Germinal center (tissue), 1 donor: ENCODE data around the gene RHBDF2.

ENCODE experiments used
- DNase-seq: peaks from one replicate; pipeline ENCODE4 v3.0.0; 2012; ENCODE audit warnings: mixed read lengths, low spot score

RHBDF2 gene

DNA sequence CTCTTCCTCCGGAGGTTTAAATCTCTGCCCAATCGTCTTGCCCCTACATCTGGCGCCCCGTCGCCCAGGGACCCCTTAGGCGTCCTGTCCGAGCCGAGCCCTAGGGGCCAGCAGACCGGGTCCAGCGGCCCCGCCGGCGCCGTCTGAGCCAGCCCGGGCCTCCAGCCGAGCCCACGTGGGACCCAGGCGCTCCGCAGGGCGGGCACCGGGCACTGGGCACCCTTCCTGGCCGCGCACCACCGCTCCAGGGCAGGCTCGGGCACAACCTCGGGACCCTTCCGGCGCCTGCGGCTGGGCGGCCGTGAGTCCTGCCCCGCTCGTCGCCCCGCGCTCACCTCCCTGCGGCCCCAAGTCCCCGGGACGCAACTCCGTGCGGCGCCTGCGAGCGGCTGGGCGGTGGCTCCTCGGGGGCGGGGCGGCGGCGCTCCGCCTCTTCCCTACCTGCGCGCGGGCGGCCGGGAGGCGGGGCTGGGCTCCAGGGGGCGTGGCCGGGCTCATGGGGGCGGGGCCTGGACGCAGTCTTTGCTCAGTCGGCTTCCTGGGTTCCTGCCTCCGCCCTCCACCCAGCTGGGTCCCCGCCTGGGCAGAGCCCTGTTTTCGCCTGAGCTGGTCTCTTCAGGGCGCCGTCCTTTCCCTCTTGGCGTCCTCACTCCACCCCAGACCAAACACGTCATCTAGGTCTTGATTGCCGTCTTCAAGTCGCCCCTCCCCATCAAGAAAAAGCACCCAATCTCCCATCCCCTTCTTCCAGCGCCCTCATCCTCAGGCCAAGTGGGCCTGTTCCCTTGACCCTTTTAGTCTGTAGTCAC is at the start of gene RHBDF2:
Gene RHBDF2 (minus strand): TSS at position 406 of the 809 bp plus-strand sequence. CDS start 19,899 bp downstream, outside the sequence.
- DNase-seq = peak; percentile 97

DNA sequence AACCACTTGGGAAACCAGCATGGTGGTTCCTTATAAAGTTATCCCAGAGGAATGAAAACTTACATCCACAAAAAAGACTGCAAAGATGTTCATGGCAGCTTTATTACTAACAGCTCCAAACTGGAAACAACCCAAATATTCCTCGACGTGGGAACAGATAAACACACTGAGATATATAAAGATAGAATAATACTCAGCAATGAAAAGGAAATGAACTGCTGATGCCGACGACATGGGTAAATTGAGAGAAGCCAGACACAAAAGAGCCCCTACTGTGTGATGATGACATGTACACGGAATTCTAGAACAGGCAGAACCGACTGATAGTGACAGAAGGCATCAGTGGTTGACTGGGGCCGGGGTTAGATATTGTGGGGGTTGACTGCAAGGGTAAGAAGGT is 48.3 kb upstream of the RHBDF2 start:
- DNase-seq = no peak

DNA sequence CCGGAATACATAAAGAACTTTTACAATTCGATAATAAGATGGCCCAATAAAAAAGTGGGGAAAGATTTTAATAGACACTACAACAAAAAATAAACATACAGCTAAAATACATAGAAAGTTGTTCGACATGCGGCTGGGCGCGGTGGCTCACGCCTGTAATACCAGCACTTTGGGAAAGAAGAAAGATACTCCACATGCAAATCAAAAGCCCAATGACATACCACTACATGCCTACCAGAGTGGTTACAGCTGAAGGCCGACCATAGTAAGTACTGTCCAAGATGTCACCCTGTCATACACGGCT is 47.9 kb upstream of the RHBDF2 start:
- DNase-seq = no peak

DNA sequence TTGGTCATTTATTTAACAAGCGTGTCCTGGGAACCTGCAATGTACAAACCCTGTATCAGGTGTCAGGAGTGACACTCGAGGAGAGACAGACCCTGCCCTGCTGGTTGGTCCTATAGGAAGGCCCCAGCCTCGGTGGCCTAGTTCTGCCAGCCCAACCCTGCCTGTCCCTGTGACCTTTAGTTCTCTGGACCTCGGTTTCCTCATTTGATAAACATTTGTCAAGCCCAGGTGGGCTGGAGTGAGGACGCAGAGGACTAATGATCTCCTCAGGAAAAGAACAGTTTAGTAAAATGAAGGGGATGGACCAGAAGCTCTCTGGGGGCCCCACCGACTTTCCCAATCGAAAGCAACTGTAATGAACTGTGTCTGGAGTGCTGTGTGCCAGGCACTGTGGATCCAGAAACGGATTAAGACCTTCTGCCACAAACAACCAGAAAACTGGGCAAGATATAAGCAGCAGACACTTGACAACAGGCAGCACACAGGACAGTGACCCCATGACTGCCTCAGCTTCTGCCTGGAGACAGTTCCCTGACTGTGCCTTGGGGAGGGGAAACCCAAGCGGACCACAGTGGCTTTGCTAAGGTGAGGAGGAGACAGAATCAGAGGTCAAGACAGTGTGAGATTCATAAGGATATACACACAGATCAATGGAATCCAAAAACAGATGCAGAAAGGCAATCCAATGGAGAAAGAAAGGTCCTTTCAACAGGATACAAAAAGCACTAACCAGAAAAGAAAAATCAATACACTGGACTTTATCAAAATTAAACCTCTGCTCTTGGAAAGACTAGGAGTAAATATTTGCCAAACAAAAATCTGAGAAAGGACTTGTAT is 47.4 kb upstream of the RHBDF2 start:
- DNase-seq = no peak

DNA sequence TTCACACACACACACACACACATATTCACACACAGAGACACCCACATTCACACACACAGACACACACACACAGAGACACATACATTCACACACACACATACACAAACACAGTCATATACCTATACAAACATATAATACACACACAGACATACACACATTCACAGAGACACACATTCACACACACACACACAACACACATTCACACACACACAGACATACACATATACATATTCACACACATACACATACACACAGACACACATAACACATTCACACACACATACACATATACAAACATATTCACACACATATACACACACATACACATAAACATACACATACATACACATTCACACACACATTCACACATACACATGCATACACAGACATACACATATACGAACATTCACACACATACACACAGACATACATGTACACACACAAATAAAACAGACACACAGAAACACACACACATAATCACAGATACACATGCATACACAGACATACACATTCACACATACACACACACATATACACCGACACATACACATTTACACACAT is 46.5 kb upstream of the RHBDF2 start:
- DNase-seq = no peak

DNA sequence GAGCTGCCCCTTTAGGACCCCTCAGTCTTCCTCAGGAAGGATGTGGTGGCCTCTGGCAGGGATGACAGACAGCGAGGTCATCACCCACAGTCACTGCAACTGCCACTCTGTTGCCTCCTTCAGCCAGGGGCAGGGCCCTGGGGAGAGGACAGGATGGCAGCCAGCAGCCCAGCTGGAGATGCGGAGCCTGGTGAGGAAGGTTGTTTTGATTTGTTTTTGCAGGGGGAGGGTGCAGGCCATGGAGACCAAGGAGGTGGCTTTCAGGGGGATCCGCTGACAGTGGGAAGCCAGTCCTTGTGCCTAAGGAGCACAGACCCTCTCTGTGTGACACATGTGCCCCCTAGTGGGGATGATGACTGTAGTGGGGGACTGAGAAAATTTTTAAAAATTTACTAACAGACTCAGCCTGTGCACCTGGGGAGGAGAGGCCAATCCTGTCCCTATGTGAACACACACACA is 46.0 kb upstream of the RHBDF2 start:
- DNase-seq = peak; percentile 65

DNA sequence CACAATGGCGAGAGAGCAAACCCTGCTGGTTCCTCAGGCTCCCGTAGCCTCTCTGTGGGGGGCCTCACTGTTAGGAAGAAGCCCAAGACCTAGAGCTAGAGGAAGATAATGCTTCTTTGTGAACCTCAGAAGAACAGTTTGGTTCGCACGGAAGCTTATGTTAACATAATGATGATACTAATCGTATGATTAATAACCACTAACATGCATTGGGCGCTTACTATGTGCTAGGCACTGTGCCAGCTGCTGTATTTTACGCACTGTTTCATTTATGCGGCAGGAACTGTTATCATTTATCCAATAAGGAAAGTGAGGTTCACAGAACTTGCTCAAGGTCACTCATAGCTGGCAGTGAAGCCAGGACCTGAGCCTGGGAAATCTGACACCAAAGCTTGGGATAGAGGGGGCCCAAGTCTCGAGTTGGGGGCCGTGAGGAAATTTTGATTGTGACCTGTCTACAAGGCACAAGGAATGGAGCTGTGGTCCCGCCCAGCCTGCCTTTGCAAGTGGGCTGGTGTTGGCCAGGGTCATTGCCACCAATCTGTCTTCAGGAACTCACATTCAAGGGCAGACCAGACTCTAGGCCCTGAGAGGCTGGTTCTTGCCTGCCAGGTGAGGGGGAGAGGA is 45.4 kb upstream of the RHBDF2 start:
- DNase-seq = no peak

DNA sequence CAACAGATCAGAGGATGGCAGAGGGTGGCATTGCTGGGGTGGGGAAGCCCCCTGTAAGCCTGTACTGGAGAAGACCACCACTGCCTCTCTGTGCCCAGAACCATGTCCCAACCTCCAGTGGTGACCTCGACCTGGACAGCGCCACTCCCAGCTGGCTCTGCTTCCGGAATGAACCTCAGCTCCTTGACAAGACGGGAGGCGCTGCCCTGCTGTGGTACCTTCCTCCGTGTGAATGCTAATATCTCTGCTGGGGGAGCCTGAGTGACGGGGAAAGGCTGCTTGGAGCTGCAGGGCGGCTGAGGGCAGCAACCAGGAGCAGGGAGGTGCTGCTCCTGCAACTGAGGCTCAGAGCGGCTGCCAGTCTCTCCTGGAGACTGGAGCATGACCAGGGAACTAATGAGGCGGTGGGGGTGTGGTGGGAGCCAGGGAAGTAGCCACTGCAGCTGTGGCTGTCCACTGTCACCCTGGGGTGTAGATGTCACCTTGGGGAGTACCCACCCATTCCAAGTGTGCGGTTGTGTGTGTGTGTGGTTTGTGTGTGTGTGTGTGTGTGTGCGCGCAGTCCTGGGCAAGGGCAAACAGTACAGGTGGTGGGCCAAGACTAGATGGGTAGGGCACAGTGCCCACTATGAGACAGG is 44.8 kb upstream of the RHBDF2 start:
- DNase-seq = no peak

DNA sequence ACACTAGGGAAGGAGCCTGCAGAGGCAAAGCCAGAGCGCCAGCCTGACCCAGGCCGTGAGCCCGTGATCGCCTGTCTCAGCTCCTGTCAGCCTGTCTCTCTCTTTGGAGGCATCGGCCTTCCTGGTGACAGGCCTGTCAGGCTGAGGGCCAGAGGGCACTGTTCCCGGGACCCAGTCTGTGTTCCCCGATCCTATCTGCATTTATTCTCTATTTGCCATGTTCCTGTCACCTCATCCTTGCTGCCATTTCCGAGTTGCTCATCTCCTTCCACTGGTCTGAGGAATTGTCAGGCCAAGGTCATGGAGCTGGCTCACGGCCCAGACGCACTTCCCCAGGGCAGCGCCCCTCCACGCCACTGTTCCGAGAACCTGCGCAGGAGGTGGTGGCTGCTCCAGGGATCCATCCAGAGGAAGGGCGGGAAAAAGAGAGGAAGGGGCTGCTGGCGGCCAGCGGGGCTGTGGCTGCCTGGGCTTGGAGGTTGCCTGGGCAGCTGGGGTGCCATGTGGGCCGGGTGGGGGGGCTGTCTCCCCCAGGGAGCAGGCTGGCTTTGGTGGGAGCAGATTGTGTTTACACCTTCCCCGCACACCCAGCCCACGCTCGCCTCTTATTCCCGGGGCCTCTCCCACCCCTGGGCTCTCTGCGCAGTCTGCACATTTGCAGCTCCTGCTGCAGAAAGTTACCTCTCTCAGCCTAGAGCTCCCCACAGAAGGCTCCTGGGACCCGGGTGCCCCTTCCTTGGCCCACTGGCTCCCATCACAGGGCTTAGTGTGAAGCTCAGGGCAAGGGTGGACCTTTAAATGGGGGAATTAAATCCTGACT is 43.5 kb upstream of the RHBDF2 start:
- no peak for DNase-seq

DNA sequence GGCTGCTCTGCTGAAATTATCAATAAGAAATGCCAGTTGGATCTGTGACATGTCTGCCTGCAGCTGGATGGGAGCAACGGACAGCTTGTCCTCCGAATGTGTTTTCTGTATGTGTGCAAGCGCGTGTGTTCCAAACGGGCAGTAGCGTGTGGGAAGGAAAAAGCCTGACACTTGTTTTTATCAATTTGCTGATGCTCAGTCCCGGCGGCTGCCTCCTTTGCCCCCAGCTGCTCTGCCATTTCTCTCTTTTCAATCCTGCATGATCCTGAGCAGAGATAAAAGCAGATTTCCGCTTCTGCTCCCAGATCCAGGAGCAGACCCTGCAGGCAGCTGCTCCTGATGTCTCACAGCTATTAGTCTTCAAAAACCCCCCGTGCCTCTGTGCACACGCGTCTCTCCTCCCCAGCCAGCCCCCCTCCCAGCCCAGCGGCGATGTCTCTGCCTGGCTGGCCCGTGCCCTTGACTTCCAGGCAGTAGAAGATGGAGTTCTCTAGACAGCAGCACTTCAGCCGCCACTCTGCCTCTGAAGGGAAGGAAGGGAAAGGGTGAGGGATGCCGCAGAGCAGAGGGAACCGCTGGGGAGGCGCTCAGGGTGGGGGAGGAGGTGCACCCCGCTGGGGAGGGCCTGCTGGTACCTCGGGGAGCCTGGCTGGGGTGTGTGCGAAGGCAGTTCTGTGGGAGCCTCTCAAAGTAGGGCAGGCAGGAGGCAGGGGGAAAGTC is 42.8 kb upstream of the RHBDF2 start:
- DNase-seq = no peak

DNA sequence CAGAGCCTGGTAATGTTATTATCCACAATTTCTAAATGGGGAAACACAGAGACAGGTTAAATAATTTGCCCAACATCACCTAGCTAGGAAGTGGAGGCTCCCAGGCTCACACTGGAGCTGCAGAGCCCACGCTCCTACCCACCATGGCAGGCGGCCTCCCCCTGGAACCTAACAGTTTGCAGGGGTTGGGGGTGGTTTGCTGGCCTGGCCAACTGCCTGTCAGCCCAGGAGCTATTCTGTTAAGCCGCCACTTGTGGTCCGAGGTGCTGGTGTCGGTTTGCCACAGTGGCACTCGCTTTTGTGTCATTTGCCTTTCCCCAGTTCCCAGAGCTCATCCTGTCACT is 42.2 kb upstream of the RHBDF2 start:
- no peak for DNase-seq

DNA sequence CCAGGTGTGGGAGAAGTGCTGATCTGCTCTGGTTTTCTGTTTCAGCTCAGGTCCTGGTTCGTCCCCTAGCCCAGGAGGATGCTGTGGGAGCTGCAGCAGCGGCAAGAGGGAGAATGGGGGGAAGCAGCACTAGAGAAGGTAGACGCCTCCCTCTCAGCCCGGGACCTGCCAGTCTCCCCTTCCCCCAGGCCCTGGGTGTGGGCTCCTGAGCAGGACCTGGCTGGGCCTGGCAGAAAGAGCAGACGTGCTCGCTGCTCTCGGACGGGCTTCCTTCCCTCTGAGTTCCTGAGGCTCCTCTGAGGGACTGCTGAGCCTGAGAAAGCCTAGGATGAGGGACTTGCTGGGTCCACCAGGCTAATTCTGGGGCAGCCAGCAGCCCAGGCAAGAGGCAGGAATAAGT is 41.8 kb upstream of the RHBDF2 start:
- DNase-seq = no peak

DNA sequence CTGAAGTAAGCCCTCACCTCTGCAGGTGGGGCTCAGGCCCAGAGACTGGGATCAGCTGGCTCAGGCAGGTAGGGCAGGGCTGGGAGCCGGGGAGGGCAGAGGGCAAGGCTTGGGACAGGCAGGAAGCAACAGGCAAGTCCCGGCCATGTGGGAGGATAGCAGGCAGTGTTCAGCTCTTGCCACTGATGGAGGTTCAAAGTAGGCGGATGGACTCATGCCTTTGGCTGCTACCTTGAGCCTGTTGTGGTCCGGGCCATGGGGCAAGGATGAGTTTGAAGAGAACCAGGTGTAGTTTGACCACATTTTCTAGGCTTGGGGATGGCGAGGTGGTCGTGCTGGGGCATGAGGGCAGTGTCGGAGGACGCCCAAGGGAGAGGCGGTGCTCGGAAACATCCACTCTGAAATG is 41.3 kb upstream of the RHBDF2 start:
- DNase-seq = no peak

DNA sequence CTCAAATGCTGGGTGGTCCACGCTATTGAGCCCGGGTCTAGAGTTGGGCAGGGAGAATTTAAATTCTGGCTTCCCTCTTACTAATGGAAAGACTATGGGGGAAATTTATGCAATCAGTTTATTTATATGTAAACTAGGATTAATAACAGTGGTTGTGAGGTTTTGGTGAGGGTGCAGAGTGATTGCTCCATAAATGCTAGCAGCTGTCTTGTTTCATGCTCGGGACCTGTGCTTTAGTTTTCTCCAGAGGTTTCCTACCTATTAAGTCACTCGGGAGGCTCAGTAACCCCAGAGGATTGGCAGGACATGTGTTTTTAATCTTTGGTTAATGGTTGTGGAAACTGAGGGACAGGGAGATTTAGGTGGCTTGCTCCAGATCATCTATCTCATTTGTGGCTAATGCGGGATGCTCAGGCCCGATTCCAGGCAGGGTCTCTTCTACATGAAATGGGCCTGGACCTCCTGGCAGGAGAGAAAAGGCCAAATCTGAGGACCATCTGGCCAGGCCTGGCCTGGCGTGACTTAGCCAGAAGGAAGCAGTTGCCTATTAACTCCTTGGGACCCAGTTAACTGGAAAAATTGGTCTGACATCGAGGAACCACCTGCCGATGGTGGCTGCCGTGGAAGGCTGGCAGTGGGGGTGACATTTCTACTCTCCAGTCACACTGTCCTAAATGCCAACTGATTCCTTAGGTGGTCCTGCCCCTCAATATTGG is 40.7 kb upstream of the RHBDF2 start:
- no peak for DNase-seq

DNA sequence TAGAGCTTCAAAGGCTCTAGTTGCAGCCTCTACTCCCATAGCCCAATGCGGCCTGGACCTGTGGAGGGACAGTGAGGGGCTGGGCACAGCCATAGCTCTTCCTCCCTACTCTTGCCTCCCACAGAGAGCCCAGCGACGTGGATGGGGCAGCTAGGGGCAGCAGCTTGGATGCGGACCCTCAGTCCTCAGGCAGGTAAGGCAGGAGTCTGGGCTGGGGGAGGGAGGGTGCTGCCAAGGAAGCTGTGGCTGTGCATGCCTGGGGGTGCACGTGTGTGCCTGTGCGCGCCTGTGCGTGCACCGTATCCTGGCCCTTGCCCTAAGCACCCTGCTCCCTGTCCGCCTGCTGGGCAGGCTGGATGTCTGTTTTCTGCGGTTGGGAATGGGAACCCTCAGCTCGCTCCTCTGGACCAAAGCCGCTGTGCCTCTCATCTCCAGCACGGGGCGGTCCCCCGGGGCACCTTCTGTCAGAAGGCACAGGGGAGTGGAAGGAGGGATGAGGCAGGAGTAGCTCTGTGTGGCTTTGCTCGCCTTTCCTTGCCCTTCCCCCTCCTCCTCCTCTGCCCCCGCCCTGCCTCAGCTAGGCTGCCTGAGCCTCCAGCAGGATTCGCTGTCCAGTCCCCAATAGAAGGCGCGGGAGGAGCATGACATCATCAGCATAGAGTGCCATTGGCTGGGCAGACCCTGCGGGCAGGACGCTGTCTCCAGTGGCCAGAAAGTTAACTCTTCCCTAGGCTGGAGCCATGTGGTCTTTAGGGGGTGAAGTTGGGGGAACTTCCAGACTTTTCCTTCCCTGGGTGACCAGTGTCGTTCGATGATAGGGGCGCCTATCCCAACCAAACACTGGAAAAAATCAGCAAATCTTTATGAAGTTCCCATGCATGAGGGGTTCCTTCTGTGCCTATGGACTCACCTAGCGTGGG is 39.4 kb upstream of the RHBDF2 start:
- DNase-seq = peak; percentile 53

DNA sequence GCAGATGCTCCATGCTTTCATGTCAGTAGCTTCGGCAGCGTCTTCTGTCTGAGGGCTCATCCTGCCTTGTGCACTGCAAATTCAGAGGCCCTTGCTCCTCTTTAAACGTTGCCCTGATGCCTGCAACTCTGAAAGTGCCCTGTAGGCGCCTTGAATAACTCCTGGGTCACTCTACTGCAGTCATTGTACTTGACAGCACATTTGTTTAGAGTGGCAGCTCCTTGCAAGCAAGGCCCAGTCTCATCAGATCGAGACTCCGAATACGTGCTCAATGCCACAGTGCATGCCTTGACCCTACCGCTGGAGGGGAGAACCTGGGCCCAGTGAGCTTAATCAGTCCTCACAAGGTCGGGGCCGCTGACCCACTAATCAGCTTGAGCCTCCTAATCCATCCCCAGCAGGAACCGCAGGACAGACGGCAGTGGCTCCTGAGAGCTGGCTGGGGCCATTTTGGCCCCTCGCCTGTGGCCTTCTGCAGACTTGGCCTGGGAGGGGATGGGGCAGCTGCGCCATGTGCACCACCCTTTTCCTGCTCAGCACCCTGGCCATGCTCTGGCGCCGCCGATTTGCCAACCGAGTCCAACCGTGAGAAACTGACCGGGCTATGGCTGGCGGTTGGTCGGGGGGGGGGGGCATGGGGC is 38.5 kb upstream of the RHBDF2 start, which contains the start of gene PRCD:
Gene PRCD (plus strand): TSS at position 414 of the 641 bp plus-strand sequence. CDS start 98 bp downstream, at position 512.
- DNase-seq = no peak

DNA sequence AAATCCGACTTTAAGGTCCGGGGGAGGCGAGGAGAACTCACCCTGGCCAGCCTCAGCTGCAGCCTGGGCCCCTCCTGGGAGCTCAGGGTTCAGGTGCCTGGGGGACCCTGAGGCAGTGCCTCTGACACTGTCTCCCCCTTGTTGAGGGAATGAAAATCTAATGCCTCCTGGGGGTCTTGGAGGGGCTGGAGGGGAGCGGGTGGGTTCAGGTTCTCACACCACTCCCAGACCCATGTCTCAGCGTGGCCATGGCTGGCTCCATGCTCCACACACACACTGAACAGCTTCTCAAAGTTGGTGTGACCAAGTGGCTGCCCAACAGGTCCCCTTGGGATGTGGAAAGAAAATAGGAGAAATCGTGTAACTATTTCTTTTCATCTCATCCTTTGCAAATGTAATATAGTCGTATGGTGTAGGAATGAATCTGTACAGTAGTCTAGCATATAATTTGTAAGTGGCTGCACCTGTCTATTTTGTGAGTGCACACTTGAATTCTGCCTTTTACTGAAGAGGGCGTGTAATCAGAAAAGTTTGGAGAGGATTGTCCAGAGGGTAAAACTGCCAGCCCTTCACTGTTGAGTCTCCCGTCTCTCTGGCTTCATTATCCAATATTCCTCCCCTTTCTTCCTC is 37.8 kb upstream of the RHBDF2 start:
- DNase-seq = no peak
